ENCODE results near the gene SPTBN1. TPM values are rescaled to one million over a fixed set of nuclear protein-coding genes. Genes with fewer than 3 reads are reported as not detected.

The SPTBN1 gene
- total and polyA plus RNA-seq, 2 of the 13 experiments (the other 11 are each of a cell fraction or from before 2014, with no cell fraction given): 123 to 299 TPM

DNA sequence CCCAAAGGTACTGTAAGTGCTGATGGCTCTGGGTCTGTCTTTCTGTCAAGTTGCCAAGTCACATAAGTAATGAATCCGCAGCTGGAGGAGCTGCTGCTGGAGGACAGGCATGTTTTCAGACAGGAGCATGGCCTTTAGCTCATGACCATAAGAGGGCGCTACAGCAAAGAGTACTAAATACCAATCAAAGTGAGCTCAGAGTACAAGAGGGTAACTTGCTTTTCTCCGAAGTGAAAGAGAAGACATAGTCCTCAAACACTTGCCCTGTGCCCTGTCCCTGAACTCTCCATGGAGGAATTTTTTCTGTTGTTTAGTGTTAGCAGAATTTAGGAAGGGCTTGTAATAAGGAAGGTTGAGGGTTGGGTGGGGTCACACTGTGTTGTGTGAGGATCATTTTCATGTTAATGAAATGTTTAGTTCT is 209.3 kb downstream of the SPTBN1 start (continued):
- TF ChIP-seq AHR (CRISPR knock-in tag; IDR thresholded peaks at IDR 0.05) (no peak), BCL3 (CRISPR knock-in tag; IDR thresholded peaks at IDR 0.05) (no peak), FOXO4 (CRISPR knock-in tag; conservative IDR thresholded peaks at IDR 0.05) (no peak), ATM (IDR thresholded peaks at IDR 0.05; ENCODE audit: borderline replicate concordance) (no peak), KAT8 (CRISPR knock-in tag; IDR thresholded peaks at IDR 0.05) (no peak), ZBTB7A (CRISPR knock-in tag; IDR thresholded peaks at IDR 0.05) (no peak), PHF20 (CRISPR knock-in tag; IDR thresholded peaks at IDR 0.05) (no peak), HNF4A (CRISPR knock-in tag; IDR thresholded peaks at IDR 0.05) (peak; percentile 61), ZNF460 (CRISPR knock-in tag; IDR thresholded peaks at IDR 0.05; ENCODE audit: borderline replicate concordance) (no peak), SCMH1 (CRISPR knock-in tag; IDR thresholded peaks at IDR 0.05; ENCODE audit: borderline replicate concordance) (no peak), ZNF17 (CRISPR knock-in tag; IDR thresholded peaks at IDR 0.05) (no peak)
- TF ChIP-seq, protein P1, sequence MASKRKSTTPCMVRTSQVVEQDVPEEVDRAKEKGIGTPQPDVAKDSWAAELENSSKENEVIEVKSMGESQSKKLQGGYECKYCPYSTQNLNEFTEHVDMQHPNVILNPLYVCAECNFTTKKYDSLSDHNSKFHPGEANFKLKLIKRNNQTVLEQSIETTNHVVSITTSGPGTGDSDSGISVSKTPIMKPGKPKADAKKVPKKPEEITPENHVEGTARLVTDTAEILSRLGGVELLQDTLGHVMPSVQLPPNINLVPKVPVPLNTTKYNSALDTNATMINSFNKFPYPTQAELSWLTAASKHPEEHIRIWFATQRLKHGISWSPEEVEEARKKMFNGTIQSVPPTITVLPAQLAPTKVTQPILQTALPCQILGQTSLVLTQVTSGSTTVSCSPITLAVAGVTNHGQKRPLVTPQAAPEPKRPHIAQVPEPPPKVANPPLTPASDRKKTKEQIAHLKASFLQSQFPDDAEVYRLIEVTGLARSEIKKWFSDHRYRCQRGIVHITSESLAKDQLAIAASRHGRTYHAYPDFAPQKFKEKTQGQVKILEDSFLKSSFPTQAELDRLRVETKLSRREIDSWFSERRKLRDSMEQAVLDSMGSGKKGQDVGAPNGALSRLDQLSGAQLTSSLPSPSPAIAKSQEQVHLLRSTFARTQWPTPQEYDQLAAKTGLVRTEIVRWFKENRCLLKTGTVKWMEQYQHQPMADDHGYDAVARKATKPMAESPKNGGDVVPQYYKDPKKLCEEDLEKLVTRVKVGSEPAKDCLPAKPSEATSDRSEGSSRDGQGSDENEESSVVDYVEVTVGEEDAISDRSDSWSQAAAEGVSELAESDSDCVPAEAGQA (IDR thresholded peaks at IDR 0.05; ENCODE audit: low read depth): no peak
- TF ChIP-seq, protein P1 (CRISPR knock-in tag; IDR thresholded peaks at IDR 0.05; ENCODE audit: borderline replicate concordance): no peak
- TF ChIP-seq, protein P2, sequence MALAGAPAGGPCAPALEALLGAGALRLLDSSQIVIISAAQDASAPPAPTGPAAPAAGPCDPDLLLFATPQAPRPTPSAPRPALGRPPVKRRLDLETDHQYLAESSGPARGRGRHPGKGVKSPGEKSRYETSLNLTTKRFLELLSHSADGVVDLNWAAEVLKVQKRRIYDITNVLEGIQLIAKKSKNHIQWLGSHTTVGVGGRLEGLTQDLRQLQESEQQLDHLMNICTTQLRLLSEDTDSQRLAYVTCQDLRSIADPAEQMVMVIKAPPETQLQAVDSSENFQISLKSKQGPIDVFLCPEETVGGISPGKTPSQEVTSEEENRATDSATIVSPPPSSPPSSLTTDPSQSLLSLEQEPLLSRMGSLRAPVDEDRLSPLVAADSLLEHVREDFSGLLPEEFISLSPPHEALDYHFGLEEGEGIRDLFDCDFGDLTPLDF (CRISPR knock-in tag; IDR thresholded peaks at IDR 0.05): no peak
- TF ChIP-seq, protein P3, sequence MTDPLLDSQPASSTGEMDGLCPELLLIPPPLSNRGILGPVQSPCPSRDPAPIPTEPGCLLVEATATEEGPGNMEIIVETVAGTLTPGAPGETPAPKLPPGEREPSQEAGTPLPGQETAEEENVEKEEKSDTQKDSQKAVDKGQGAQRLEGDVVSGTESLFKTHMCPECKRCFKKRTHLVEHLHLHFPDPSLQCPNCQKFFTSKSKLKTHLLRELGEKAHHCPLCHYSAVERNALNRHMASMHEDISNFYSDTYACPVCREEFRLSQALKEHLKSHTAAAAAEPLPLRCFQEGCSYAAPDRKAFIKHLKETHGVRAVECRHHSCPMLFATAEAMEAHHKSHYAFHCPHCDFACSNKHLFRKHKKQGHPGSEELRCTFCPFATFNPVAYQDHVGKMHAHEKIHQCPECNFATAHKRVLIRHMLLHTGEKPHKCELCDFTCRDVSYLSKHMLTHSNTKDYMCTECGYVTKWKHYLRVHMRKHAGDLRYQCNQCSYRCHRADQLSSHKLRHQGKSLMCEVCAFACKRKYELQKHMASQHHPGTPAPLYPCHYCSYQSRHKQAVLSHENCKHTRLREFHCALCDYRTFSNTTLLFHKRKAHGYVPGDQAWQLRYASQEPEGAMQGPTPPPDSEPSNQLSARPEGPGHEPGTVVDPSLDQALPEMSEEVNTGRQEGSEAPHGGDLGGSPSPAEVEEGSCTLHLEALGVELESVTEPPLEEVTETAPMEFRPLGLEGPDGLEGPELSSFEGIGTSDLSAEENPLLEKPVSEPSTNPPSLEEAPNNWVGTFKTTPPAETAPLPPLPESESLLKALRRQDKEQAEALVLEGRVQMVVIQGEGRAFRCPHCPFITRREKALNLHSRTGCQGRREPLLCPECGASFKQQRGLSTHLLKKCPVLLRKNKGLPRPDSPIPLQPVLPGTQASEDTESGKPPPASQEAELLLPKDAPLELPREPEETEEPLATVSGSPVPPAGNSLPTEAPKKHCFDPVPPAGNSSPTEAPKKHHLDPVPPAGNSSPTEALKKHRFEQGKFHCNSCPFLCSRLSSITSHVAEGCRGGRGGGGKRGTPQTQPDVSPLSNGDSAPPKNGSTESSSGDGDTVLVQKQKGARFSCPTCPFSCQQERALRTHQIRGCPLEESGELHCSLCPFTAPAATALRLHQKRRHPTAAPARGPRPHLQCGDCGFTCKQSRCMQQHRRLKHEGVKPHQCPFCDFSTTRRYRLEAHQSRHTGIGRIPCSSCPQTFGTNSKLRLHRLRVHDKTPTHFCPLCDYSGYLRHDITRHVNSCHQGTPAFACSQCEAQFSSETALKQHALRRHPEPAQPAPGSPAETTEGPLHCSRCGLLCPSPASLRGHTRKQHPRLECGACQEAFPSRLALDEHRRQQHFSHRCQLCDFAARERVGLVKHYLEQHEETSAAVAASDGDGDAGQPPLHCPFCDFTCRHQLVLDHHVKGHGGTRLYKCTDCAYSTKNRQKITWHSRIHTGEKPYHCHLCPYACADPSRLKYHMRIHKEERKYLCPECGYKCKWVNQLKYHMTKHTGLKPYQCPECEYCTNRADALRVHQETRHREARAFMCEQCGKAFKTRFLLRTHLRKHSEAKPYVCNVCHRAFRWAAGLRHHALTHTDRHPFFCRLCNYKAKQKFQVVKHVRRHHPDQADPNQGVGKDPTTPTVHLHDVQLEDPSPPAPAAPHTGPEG (CRISPR knock-in tag; IDR thresholded peaks at IDR 0.05): no peak
